SHP77 treated with DMSO at 0.1 percent for 48 hours (cell line): ENCODE data around the gene ELP4.

Source experiments
- DNase-seq: peaks from one replicate; lab custom pipeline; 2025; lab: John Stamatoyannopoulos, UW

The ELP4 gene

DNA sequence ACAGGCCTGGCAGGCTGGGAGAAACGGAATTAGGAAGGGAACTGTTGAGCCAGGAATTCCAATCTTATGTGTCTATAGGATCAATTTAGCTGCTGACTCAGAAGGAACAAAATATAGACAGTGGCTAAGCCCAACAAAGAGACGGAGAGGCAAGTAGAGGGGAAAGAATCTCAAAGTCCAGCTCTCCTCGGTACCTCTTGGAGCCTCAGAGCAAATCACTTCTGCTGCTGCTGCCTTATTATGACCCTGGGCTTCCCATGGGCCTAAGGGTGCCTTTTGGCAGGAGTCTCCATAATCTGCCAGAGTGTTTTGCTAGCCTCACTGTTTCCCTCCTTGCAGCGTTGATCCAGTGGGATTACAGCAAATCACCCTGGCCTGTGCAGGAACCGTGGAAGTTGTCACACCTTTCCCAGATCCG lies 269.8 kb downstream of the ELP4 start:
- no peak for DNase-seq

DNA sequence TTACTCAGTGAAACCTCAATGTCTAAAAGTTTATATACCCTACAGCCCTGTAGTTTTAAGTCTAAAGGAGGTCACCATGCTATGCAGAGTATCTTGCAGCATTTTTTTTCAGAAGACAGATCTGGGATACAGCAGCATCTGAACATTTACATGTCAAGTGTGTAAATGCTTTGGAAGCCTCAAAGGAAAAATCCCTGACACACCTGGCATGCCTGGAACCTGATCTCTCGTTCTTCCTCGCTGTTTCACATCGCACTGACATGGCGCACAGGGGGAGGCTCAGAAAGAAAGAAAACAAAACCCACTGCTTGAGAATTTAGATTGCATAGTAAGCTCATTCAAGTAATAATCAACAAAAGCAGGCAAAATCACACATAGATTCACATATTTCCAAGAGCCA lies 270.5 kb downstream of the ELP4 start:
- no peak for DNase-seq

DNA sequence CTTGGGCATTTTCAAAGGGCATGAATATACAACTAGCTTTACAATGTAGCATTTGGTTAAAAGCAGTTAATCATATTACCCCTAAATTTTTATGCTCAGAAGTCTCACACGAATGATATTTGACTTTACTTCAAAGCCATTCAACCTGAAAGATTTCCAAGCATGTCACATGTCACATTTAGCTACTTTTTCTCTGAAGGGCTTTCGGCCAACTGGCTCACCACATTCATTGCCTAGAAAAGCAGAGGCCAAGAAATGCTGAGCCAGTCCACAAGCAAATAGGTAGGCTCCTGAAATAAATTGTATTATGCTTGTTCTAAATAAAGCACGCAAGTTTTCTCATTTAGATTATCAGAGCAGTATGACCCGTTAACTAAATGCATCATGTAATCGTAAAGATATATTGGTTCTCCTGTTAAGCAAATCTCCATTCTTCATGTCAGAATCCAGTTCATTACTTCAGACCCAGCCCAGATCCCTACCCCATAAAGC lies 271.0 kb downstream of the ELP4 start:
- DNase-seq: no peak

DNA sequence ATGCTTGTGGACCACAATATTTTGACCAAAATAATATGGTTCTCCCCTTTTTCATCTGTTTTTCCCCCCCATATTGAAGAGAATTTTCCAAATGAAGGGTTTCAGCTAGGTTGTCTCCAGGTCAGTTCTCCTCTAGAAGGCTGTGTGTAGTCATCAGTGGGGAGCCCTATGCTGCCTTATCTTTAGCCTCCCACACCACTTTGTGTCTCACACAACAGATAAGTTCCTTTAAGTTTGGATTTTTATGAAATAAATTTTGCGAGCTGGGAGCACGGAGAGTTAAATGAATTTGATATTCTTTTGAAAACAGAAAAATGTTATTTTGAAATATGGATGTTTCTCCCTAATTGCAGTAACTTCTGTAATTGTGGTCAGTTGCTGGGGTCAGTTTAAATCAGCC lies 272.7 kb downstream of the ELP4 start:
- no peak for DNase-seq

DNA sequence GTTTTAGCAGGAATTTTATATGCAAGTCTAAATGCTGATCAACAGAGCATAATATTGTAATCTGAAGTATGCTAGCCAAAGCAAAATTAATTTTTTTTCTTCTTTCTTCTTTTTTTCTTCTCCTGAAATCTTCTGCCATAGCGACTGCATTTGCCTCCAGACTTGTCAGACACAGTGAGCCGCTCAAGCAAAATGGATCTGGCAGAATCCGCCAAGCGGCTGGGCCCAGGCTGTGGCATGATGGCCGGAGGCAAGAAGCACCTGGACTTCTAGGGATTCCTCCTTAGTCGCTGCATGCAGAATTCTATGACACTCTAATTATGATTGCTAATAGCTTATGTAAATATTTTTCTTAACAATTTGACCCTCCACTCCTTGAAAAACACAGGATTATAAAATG lies 273.7 kb downstream of the ELP4 start:
- DNase-seq: no peak

DNA sequence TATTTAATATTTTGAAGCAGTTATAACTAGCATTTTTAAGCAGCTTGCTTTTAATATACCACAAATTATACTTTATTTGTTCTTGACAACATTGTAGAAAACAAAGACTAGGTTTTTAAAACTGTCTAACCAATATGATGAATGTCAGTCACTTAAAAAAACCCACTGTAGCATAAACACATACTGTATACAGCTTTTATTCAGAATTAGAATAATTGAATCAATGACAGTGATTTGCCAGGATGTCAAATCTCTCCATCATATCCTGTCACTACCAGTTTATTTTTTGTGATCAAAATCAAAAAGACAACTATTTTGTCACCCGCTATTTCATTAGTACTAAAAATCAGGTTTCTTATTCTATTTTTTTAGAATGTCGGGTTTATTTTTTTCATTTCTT lies 275.0 kb downstream of the ELP4 start:
- DNase-seq: no peak

DNA sequence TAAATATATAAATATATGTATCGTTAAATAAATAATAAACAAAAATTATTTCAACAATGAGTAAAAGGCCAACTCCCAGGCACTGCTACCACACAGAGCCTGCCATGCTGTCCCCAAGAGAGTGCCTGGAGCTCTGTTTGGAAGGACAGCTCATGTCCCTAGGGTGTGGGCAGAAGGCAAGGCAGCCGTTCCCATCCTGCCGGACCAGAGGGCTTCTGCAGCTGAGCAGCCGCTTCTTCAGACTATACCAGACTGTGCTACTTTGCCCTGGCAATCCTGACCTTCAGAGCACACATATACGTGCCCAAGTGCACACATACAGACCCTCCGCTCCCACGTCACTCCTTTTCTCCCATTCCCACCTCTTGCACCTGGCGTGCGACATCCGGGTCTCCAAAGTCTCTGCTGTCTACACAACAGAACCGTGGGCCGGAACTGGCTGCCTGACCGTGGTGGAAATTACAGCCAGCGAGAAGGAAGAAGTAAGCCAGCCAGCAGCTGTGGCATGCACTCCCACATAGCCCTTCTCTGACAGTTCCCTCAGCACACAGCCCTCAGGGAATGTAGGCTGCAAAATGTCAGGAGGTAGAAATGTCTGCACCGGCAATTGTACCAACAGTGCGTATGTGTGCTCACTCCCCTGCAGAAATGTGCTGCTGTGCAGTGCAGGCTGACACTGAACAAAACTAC lies 277.6 kb downstream of the ELP4 start:
- no peak for DNase-seq

DNA sequence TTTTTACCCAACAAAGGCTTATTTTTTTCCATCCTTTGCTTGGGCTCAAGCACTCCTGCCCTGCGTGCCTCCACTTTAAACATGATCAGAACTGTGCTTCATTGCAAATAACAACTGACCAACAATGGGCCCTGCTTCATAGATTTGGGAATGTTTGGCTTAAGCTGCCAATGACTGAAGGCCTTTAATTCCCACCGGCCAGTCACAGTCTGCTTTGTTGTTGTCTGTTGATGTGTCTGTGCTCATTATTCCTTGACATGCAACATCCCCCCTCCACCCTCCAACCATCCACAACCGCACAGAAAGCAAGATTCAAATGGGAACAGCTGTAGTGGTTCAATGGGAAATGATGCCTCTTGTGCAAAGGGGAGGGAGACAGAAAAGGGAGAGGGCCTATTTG lies 278.5 kb downstream of the ELP4 start:
- no peak for DNase-seq

DNA sequence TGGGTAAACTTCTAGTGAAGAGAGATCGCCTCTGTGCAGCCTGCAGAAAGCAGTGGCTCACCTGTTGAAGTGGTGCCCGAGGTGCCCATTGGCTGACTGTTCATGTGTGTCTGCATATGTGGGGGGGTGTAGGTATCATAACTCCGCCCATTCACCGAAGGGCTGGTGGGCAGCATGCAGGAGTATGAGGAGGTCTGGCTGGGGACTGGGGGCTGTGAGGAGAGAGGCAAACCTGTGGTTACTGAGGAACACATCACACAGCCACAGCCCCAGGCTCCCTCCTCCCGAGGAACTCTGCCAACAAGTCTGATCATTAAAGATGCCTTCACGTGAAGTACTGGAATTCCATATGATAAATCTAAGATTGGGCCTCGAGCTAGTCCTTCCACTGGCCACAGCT lies 281.1 kb downstream of the ELP4 start:
- DNase-seq: no peak

DNA sequence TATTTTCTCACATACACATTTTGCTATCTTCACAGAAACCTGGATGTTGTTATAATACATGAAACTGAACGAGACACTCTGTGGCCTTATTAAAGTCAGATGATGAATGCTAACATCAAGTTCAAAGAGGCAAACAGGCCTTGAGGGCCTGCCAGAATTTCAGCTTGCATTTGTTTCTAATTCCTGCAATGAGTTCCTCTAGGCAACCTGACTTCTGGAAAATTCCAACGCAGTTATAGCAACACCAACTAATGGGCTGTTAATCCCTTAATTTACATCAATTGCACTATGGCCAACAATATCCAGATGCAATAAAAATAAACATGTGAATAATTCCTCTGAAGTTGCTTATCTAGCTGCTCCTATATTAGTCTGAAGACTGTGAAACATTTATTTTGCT lies 282.5 kb downstream of the ELP4 start:
- no peak for DNase-seq

DNA sequence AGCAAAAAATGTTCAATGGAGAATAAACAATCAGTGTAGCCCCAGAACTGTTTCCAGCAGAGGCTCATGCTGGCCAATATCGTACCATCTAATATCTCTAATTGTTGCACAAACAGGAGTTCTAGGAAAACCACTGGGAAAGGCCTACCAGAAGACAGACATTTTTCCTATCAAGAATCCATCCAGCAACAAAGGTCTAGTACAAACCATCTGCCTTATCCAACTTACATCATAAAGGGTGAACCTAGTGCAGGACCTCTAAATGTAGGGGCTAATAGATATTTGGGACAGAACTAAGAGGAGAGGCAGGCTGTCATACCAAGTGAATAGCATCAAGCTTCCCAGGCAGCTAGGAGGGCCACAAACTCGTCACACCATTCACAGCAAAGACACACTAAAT lies 282.9 kb downstream of the ELP4 start:
- no peak for DNase-seq

DNA sequence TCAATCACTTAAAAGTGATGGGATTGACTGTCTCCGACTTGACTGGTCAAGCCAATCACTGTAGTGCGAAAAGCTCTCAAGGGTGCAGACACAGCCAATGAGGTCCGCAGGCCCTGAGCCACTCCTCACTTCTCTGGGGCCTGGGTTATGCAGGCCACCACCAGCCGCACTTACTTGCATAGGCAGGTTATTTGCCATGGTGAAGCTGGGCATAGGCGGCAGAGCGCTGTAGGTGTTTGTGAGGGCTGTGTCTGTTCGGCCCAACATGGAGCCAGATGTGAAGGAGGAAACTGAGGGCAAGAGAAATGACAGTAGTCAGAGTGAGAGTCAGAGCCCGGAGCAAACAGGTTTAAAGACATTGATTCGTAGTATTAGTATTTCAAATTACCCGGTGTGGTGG lies 283.7 kb downstream of the ELP4 start:
- no peak for DNase-seq

DNA sequence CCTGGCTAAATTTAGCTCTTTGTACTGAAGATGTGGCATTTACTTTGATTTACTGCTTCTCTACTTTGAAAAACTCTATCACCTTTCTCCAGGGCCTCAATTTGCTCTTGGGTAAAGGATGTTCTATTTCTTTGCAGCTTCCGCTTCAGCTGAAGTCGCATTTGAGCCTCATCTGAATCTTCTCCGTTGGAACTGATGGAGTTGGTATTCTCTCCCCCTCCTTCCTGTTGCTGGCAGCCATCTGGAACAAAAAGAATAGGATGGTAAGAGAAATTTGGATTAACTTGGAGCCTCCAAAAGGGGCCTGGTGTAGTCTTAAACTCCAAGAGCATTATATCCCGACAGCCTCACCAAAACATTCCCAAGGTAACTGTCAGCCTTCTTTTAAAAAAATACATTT lies 285.0 kb downstream of the ELP4 start:
- DNase-seq: no peak

DNA sequence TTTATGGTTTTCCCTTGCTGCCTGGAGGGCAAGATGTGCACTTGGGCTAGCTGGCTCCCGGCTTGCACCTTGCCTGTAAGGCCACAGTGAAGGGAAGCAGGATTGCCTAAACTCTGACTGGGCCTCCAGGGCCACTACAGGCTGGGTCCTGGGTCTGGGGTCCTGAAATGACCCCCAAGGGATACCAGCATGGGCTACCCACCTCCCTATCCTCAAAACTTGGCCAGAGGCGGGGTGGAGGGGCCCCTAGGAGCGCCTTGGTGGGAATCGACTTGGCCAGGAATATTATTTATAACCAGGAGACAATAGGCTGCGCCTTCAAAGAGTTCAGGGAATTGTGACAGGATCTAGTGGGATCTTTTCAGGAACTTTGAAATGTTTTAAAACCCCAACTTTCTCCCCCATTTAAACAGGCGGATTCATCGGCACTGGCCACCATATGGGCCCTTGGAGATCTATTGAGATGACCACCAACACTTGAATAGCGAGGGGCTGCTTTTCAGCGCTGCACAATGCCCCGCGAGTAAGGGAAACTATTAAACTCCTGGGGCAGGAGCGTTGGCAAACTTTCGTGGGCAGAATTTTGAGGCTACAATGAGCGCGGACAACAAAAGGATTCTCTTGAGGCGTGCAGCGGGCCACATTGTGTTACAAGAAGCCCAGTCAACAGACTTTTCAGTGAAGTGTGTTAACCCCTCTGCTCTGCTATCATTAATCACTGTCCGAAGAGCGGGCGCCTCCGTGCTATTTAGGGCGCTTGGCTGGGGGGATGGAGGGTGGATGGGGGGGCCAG lies 286.3 kb downstream of the ELP4 start:
- DNase-seq: no peak

DNA sequence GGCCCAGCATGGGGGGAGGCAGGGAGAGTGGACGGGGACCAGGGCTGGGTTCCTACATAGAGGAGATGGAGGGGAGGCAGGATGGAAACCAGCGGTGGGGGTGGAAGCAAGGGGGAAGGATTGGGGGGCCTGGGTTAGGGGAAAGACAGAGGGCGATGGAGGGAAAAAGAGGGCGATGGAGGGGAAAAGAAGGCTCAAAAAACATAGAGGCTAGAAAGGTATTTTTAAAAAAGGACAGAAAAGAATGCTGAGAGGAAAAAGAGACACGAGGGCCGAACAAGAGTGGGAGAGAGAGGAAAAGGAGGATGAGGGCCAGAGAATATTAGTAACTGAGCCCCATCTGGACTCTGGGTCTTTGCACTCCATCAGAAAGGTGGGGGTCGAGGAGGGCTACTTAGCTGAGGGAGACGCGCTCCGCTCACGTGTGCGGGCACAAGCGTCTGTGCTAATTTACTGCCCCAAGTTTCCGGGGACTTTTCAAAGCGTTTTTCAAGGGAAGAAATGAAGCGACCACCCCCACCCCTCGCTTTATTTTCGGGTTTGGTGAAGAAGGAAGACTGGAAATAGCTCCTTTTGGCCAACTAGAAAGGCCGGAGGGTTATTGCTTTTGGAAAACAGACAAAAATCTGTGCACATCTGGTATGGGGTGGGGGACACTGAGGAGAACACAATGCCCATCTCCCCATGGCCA lies 287.1 kb downstream of the ELP4 start:
- no peak for DNase-seq

DNA sequence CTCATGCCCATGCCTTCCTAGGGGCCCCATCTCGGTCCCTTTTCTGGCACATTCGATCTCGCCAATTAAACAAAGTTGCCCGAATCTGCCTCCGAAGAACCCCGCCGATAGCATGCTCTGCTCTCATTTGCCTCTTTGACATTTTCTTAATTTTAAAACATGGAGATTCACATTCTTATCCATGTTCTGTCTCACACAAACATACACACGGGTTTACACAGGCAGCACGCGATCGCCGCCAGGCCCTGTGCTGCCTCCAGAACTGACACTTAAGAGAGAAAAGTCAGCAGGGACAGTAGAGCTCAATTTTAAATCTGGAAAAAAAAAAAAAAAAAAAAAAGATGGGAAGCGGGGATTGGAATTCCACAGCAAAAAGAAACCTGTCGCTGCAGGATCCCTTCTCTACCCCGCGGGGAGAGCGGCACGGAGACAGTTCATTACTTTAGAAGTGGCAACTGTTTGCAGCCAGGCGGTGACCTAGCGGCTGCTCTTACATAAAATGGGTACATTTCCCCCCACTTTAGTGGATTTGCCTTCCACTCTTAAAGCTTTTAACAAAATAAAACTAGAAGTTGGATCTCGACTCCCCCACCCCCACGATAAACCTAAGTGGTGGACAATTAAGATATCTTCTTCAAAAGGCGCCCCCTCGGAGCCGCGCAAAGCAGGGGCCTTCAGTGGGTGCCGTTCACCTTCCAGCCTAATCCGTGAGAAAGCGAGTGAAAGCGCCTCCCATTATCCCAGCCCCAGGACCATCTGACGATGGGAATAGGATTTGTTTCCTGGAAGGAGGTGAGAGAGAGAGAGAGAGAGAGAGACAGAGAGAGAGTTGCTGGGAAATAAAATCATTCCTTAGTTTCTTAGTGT lies 287.9 kb downstream of the ELP4 start:
- DNase-seq: no peak

DNA sequence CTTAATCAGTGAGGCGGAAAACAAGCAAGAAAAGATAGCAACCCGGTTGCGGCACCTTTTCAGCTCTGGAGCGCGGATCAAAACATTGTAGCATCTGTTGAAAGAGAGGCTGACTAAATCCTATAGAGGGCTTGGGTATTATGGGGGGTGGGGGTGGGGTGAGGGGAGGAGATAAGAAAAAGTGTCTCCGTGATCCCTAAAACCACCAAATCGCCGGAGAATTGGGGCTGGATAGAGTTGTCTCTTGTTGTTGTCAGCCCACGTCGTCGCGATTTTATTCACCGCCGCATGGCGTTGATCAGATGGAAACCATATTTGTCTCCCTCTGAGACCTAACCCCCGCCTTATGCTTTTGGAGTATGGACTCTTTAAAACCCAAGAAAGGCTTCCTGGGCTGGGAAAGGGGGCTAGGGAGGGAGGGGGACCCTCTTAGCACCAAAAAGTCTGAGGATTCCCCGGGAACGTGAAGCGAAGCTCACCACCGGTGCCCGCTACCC lies 288.5 kb downstream of the ELP4 start:
- DNase-seq: no peak

DNA sequence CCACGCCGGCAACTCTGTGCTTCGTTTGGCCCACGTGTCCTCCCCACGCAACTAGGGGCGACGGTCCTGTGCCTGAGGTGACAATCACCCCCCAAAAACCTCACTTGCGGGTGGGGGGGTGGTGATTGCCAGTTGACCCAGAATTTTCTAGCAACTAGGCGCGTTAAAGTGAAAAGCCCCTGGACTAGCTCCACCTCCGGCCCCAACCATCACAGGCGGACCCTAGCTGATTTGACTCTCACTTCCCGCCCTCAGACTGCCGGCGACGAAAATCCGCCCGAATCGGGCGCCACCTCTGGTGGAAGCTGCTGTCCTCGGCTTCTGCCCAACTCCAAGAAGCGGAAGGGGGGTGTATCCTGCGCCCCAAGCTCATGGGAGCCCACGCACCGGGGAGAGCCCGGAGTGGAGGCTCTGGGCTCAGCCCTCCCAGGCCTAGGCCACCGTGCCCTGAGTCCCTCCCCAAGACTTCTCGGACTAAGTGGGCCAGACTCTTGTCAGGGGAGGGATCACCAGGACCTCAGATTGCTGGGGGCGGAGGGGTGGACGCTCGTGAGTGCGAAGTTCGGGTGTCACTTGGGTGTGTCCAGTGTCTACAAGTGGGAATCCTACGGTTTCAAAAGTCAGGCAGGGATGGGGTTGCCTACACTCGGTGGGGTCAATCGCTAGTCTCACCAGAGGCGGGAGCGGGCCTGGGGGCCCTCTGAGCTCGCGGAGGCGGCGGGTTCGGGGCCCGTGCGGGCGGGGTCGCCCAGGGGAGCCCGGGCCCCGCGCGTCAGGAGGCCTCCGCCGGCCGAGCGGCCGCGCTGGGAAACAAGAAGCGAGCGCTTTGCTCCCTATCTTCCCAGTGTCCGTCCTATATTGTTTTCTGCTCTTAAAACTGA lies 289.2 kb downstream of the ELP4 start:
- DNase-seq: no peak

DNA sequence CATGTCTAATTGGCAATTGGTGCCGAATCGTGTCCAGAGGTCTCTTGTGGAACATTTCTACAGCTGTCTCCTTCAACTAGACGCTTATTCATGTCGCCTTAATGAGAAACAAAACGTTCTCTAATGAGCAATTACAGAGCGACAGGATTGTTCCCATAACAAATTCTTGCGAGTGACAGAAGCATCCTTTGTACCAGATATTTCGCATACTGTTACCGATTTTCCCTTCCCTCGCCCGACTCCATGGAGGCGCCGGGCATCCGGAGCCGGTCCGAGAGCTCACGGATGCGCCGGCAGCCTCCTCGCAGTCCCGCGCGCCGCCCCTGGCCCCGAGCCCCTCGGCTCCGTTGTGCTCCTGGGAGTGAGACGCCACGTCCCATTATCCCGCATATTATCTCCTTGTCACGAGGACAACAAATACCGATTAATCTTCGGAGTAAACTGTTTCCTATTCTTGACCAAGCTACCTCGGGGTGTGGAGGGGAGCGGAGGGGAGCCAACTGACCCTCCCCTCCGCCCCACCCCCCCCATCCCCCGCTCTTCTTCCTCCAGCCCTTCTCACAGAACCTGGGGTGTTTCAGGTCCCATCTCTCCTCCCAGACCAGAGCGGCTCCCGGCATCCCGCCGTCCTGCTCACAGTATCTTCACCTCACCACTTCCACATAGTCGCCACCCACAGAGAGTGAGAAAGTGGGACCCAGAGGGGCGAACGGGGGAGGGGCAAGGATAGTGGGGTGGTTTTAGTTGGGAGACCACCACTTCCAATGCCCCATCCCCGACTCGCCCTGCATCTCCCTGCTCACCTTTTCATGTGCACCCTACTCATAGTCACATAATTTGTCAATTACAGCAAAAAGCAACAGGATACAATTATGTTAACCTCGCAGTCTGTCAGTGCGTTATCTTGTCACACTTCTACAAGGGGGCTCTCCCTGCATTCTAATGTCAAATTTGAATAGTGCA lies 290.1 kb downstream of the ELP4 start:
- DNase-seq: no peak
